GM21529 (cell line): ENCODE results near the gene DNAJC1.

Experiments used
- ATAC-seq: cut with Tn5 transposase; IDR thresholded peaks from one replicate; pipeline ENCODE4 v1.9.1; 2021; ENCODE audit not compliant: unreplicated experiment

DNAJC1 gene

GRCh38 chr10:22006379-22006884, 2.9 kb upstream of the DNAJC1 start:
- no peak for ATAC-seq

GRCh38 chr10:22005763-22006162, 2.2 kb upstream of the DNAJC1 start:
- no peak for ATAC-seq

GRCh38 chr10:22003964-22004281, 393 bp upstream of the DNAJC1 start:
- no peak for ATAC-seq

- ATAC-seq = peak; percentile 15
These were observed 846 bp downstream of the DNAJC1 start for GRCh38 chr10:22002591-22003176.

GRCh38 chr10:21995557-21995956, 8.0 kb downstream of the DNAJC1 start:
- ATAC-seq = no peak

GRCh38 chr10:21993360-21994001, 10.0 kb downstream of the DNAJC1 start:
- no peak for ATAC-seq

- ATAC-seq = no peak
These were observed 11.7 kb downstream of the DNAJC1 start for GRCh38 chr10:21991785-21992184.

- ATAC-seq = no peak
These were observed 13.1 kb downstream of the DNAJC1 start for GRCh38 chr10:21990449-21990848.

GRCh38 chr10:21989453-21990154, 13.9 kb downstream of the DNAJC1 start:
- ATAC-seq = peak; percentile 87

GRCh38 chr10:21985541-21985940, 18.0 kb downstream of the DNAJC1 start:
- ATAC-seq = no peak

GRCh38 chr10:21981118-21981517, 22.4 kb downstream of the DNAJC1 start:
- ATAC-seq = no peak

- no peak for ATAC-seq
These were observed 22.8 kb downstream of the DNAJC1 start for GRCh38 chr10:21980691-21981090.

- ATAC-seq = no peak
These were observed 25.2 kb downstream of the DNAJC1 start for GRCh38 chr10:21978191-21978862.

GRCh38 chr10:21976739-21977138, 26.8 kb downstream of the DNAJC1 start:
- ATAC-seq = no peak

- ATAC-seq = no peak
These were observed 27.2 kb downstream of the DNAJC1 start for GRCh38 chr10:21976280-21976679.

- ATAC-seq = no peak
These were observed 28.0 kb downstream of the DNAJC1 start for GRCh38 chr10:21975378-21975990.

- peak; percentile 61 for ATAC-seq
These were observed 30.9 kb downstream of the DNAJC1 start for GRCh38 chr10:21972584-21972983.

- ATAC-seq = no peak
These were observed 33.9 kb downstream of the DNAJC1 start for GRCh38 chr10:21969326-21970287.

- ATAC-seq = no peak
These were observed 38.4 kb downstream of the DNAJC1 start for GRCh38 chr10:21964983-21965665.

- ATAC-seq = no peak
These were observed 41.2 kb downstream of the DNAJC1 start for GRCh38 chr10:21962358-21962757.
